Measurements from ENCODE around the gene SLA2.

GRCh38 chr20:36613974-36614373, 32.0 kb downstream of the SLA2 start:
- no peak for TF ChIP-seq CTCF (IDR thresholded peaks at IDR 0.05)
- TF ChIP-seq POLR2A (IDR thresholded peaks at IDR 0.05) = no peak

All from adrenal gland (tissue), 5 donors.